HCT116 (cell line): ENCODE results near the gene EGFR. TPM values are rescaled to one million over a fixed set of nuclear protein-coding genes. Genes with fewer than 3 reads are reported as not detected.

Source experiments
- ATAC-seq: fragments of 200-7000 bp; cut with Tn5 transposase; 2 replicates; pipeline ENCODE4 v1.9.1; 2020; ENCODE audit warnings: mild to moderate bottlenecking, moderate library complexity
- BruUV-seq: library from RNA; stranded (reverse); fragments of 400-500 nt; replicated peaks from 2 replicates; lab custom pipeline; 2021; lab: Mats Ljungman, UMichigan
- CTCF ChIA-PET: fragments of 300-600 bp; sonication (Branson Sonifier 250); formaldehyde crosslinking; loops from one replicate; lab custom pipeline; 2021; ENCODE audit warnings: antibody characterized with exemption; lab: Charles Lee
- POLR2A ChIA-PET: fragments of 300-600, 350-600 bp; sonication (Branson Sonifier 250); formaldehyde crosslinking; loops from one replicate; lab custom pipeline; 2021; ENCODE audit warnings: antibody characterized with exemption; lab: Charles Lee
- RAD21 ChIA-PET, 2 experiments: fragments of 300-600 bp; sonication (Branson Sonifier 250); formaldehyde crosslinking; loops; one replicate each; lab custom pipeline; 2023; ENCODE audit warnings: low total read pairs in 2 of 2; ENCODE audit not compliant: uncharacterized antibody in 2 of 2, unreplicated experiment in 2 of 2, low non-redundant PET in 1 of 2; lab: Charles Lee
- DNase-seq: peaks from one replicate; pipeline ENCODE4 v3.0.0-alpha.2; 2010; ENCODE audit warnings: low read depth, low spot score
- H2AFZ ChIP-seq: fragments of 200-600 bp; shearing (Covaris generic), sonication (generic); 2 replicates; pipeline ENCODE4 v1.6.1; 2017; ENCODE audit warnings: low read depth, mixed run types, mixed read lengths, antibody characterized with exemption, low read length; ENCODE audit not compliant: poor library complexity, severe bottlenecking
- H3K27ac ChIP-seq: 2 replicates; pipeline ENCODE4 v1.5.1; 2012; ENCODE audit warnings: low read depth, low read length
- H3K27me3 ChIP-seq: fragments of 200-600 bp; sonication (generic); 2 replicates; pipeline ENCODE4 v1.6.1; 2016; ENCODE audit warnings: mixed run types, low read length, mixed read lengths; ENCODE audit not compliant: insufficient read depth
- H3K36me3 ChIP-seq, 2 experiments: fragments of 200-500 bp in 1 of 2; fragments of 200-600 bp in 1 of 2; sonication (Bioruptor generic) in 1 of 2; sonication (generic) in 1 of 2; 2 replicates each; pipeline versions ENCODE4 v1.5.1 to v1.6.1; 2014 to 2016; ENCODE audit warnings: low read length in 2 of 2, inconsistent platforms in 1 of 2, mixed read lengths in 1 of 2, mixed run types in 1 of 2; ENCODE audit not compliant: insufficient read depth in 2 of 2, control insufficient read depth in 1 of 2
- H3K4me1 ChIP-seq, 2 experiments: fragments of 200-600 bp in 1 of 2; sonication (generic) in 1 of 2; 2 replicates each; pipeline versions ENCODE4 v1.5.1 to v1.6.1; 2012 to 2017; ENCODE audit warnings: low read length in 2 of 2, inconsistent platforms in 1 of 2, mild to moderate bottlenecking in 1 of 2, mixed read lengths in 1 of 2, mixed run types in 1 of 2, moderate library complexity in 1 of 2; ENCODE audit not compliant: insufficient read depth in 2 of 2, control insufficient read depth in 1 of 2
- H3K4me2 ChIP-seq: fragments of 200-600 bp; sonication (generic); 2 replicates; pipeline ENCODE4 v1.6.1; 2017; ENCODE audit warnings: mixed run types, low read length, mixed read lengths
- H3K4me3 ChIP-seq, 2 experiments: fragments of 200-600 bp in 1 of 2; sonication (generic) in 1 of 2; replicated peaks in 1 of 2; 2 replicates each; pipeline ENCODE4 v1.5.1; 2011 to 2016; ENCODE audit warnings: low read length in 2 of 2, control low read depth in 1 of 2, low read depth in 1 of 2, mild to moderate bottlenecking in 1 of 2, mixed read lengths in 1 of 2, mixed run types in 1 of 2
- H3K79me2 ChIP-seq: fragments of 200-600 bp; sonication (generic); 2 replicates; pipeline ENCODE4 v1.6.1; 2017; ENCODE audit warnings: mild to moderate bottlenecking, mixed run types, low read length, moderate library complexity, mixed read lengths; ENCODE audit not compliant: insufficient read depth
- H3K9ac ChIP-seq: fragments of 200-600 bp; sonication (generic); 2 replicates; pipeline ENCODE4 v1.6.1; 2016; ENCODE audit warnings: low read length, mixed read lengths
- H3K9me2 ChIP-seq: fragments of 200-600 bp; sonication (generic), shearing (Covaris generic); 2 replicates; pipeline ENCODE4 v1.6.1; 2017; ENCODE audit warnings: mixed run types, mild to moderate bottlenecking, moderate library complexity; ENCODE audit not compliant: insufficient read depth
- H3K9me3 ChIP-seq, 2 experiments: fragments of 200-500 bp in 1 of 2; fragments of 200-600 bp in 1 of 2; sonication (Bioruptor generic) in 1 of 2; sonication (generic) in 1 of 2; 2 replicates each; pipeline ENCODE4 v1.6.1; 2014 to 2017; ENCODE audit warnings: low read length in 2 of 2, mixed read lengths in 2 of 2, inconsistent platforms in 1 of 2, low read depth in 1 of 2, mild to moderate bottlenecking in 1 of 2, mixed run types in 1 of 2, moderate library complexity in 1 of 2; ENCODE audit not compliant: control insufficient read depth in 1 of 2, insufficient read depth in 1 of 2
- H4K20me1 ChIP-seq: fragments of 200-600 bp; sonication (generic), shearing (Covaris generic); 2 replicates; pipeline ENCODE4 v1.6.1; 2017; ENCODE audit warnings: mixed run types, mild to moderate bottlenecking, moderate library complexity; ENCODE audit not compliant: insufficient read depth
- CEBPB ChIP-seq: IDR thresholded peaks from 2 replicates; pipeline ENCODE4 v1.6.1; 2012; ENCODE audit warnings: low read depth
- CTCF ChIP-seq, 3 experiments: fragments of 200-600 bp in 1 of 3; sonication (generic) in 1 of 3; IDR thresholded peaks in 2 of 3; conservative IDR thresholded peaks in 1 of 3; 2 replicates each; pipeline ENCODE4 v1.5.1; 2012 to 2017; ENCODE audit warnings: low read depth in 2 of 3, low read length in 2 of 3, antibody characterized with exemption in 1 of 3, borderline replicate concordance in 1 of 3, control low read depth in 1 of 3, mild to moderate bottlenecking in 1 of 3, mixed read lengths in 1 of 3, mixed run types in 1 of 3, moderate library complexity in 1 of 3; ENCODE audit not compliant: insufficient read depth in 1 of 3
- JUND ChIP-seq: IDR thresholded peaks from 2 replicates; pipeline ENCODE4 v1.6.1; 2012
- POLR2AphosphoS5 ChIP-seq: IDR thresholded peaks from 2 replicates; pipeline ENCODE4 v1.6.1; 2011; ENCODE audit warnings: mild to moderate bottlenecking, low read depth, low read length, moderate library complexity
- RAD21 ChIP-seq: IDR thresholded peaks from 2 replicates; pipeline ENCODE4 v1.6.1; 2012; ENCODE audit warnings: low read depth, mild to moderate bottlenecking
- REST ChIP-seq: IDR thresholded peaks from 2 replicates; pipeline ENCODE4 v1.6.1; 2012; ENCODE audit warnings: low read depth
- SRF ChIP-seq: IDR thresholded peaks from 2 replicates; pipeline ENCODE4 v1.6.1; 2012; ENCODE audit warnings: low read depth
- TCF7L2 ChIP-seq: IDR thresholded peaks from 2 replicates; pipeline ENCODE4 v1.7.0; 2011; ENCODE audit warnings: borderline replicate concordance, inconsistent platforms; ENCODE audit not compliant: insufficient read depth, insufficient read length; ENCODE audit errors: extremely low read depth
- YY1 ChIP-seq: IDR thresholded peaks from 2 replicates; pipeline ENCODE4 v1.6.1; 2011; ENCODE audit warnings: low read length, low read depth, moderate library complexity, mild to moderate bottlenecking; ENCODE audit not compliant: insufficient replicate concordance; ENCODE audit errors: extremely low read depth
- ZNF274 ChIP-seq: fragments of 200-500 bp; sonication (Bioruptor generic); IDR thresholded peaks from 2 replicates; pipeline ENCODE4 v1.6.1; 2014; ENCODE audit warnings: mild to moderate bottlenecking, low read depth, low read length, inconsistent platforms
- intact Hi-C: fragments of 100-400 bp; cut with micrococcal nuclease; formaldehyde crosslinking; loops from 2 replicates; pipeline ENCODE4 v1.10.0; 2022
- total RNA-seq: library from RNA; stranded (reverse); gene quantifications from one replicate; pipeline ENCODE4 v1.2.1, GENCODE V29; 2021; ENCODE audit not compliant: unreplicated experiment
- TF ChIP-seq, protein P1 (sequence below): IDR thresholded peaks from 2 replicates; pipeline ENCODE4 v1.6.1; 2011; ENCODE audit warnings: mild to moderate bottlenecking, low read length, moderate library complexity; ENCODE audit not compliant: insufficient replicate concordance; ENCODE audit errors: extremely low read depth

EGFR gene
- total RNA-seq, 1 experiment from 2014 or later = 71.5 TPM

- peaks cover 12 to 17% of the 10 kb centered on the region in 2 experiments for H3K4me1 ChIP-seq
- intact Hi-C loops = loop anchor here (10.0 kb wide), 1 partner anchor 239 kb away; no protein-coding TSS in a partner anchor
- no peaks in the 10 kb centered on the region for H3K9me2 ChIP-seq
- H2AFZ ChIP-seq = no peak overlapping the region
- RAD21 ChIA-PET = no interaction called here
- no peaks in the 10 kb centered on the region for H3K27me3 ChIP-seq
- no peak overlapping the region for H3K4me2 ChIP-seq
- H3K27ac ChIP-seq = no peak overlapping the region
- no peak for DNase-seq
- H3K36me3 ChIP-seq = no peaks in the 10 kb centered on the region
- TF ChIP-seq SRF (no peak), POLR2AphosphoS5 (no peak), YY1 (no peak), TCF7L2 (no peak), CEBPB (no peak), REST (no peak), JUND (no peak), ZNF274 (no peak), CTCF (IDR thresholded peaks at IDR 0.05 in 2 of 3, conservative IDR thresholded peaks at IDR 0.05 in 1 of 3; ENCODE audit: borderline replicate concordance in 1 of 3, insufficient read depth in 1 of 3, low read depth in 2 of 3, low read length in 2 of 3) (no peak), RAD21 (no peak)
- TF ChIP-seq, protein P1, sequence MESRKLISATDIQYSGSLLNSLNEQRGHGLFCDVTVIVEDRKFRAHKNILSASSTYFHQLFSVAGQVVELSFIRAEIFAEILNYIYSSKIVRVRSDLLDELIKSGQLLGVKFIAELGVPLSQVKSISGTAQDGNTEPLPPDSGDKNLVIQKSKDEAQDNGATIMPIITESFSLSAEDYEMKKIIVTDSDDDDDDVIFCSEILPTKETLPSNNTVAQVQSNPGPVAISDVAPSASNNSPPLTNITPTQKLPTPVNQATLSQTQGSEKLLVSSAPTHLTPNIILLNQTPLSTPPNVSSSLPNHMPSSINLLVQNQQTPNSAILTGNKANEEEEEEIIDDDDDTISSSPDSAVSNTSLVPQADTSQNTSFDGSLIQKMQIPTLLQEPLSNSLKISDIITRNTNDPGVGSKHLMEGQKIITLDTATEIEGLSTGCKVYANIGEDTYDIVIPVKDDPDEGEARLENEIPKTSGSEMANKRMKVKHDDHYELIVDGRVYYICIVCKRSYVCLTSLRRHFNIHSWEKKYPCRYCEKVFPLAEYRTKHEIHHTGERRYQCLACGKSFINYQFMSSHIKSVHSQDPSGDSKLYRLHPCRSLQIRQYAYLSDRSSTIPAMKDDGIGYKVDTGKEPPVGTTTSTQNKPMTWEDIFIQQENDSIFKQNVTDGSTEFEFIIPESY = no peak
- no peak overlapping the region for H3K9ac ChIP-seq
- BruUV-seq = no TSS peak
- no peak overlapping the region for H3K4me3 ChIP-seq
- ATAC-seq = no peak
- H4K20me1 ChIP-seq = no peaks in the 10 kb centered on the region
- CTCF ChIA-PET = no interaction called here
- no peaks in the 10 kb centered on the region for H3K9me3 ChIP-seq
- H3K79me2 ChIP-seq = peaks cover 20% of the 10 kb centered on the region
- POLR2A ChIA-PET = no interaction called here
These were observed 2.6 kb upstream of the EGFR start for GRCh38 chr7:55016061-55016745.
